Right hindlimb (tissue), 1 donor: Measurements from ENCODE around the gene ZNF593OS.

Experiments
- DNase-seq: peaks from one replicate; pipeline ENCODE4 v3.0.0-alpha.2; 2018

Gene ZNF593OS

DNA sequence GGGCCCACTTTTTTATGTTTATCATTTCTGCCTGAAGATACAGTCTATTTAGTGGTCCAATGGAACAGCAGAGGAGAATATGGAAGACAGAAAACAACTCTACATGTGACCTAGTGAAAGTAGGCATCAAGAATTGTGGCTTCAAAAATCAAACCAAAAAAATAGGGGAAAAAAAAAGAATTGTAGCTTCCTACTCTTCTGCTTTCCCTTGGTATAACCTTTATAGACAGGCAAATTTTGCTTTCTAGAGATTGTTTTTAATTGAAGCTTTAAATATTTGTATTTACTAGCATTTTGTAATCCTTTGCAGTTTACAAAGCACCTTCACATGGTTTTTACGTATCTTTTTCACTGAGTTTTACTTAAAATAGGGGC is 45.7 kb downstream of the ZNF593OS start:
- no peak for DNase-seq

DNA sequence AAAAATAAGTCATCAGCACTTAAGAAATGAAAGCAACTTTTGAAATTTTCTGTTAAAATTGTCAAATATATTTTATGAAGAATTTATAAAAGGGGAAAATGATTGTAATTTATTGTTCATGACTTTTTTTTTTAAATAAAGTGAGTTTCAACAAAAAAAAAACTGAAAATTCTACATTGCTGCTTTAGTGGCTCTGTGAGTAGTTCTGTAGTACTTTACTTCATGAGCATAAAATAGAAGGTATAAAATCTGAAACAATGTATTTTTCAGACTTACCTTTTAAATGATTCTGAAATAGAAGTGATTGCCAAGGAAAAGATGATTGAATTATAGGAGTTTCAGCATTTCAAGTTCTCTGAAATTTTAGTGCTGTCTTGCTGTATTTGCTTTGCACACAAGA is 46.2 kb downstream of the ZNF593OS start:
- DNase-seq: no peak

DNA sequence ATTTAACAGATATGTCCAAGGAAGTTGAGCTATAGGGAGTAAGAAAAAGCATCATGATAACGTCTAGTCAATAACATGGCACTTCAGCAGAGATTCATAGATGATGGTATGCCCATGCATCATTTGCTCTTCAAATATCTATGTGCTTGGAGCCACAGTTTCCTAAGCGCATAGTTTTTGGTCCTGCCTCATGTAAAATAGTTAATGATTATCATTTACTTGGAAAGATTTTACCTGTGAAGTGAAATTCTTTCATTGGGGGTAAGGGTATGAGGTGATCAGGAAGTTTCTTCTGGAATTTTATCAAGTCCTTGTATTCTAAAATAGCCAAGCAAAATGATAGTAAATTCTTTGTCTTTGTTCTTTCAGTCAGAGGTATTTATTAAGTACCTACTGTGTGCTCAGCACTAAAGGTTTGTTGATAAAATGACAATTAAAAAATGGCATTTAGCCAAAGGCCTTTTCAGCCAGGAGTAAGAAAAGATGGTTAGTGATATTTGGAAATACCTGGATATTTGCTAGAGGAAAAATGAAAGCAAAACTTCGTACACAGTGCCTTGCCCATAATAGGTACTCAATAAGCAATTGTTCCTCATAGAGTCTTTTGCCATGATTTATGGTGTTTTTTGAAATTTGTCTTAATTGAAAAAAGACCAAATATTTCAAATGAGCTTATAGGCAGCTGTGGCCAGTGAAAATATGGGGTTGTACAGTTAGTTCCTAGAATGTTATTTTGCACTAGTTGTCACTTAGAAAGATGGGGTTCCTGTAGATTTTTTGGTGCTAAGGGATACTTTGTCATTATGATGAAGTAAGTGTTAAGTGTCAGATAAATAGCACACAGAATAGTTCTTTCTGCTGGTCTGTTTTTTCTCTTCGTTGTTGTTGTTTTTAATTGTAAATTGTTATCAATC is 47.0 kb downstream of the ZNF593OS start:
- no peak for DNase-seq

DNA sequence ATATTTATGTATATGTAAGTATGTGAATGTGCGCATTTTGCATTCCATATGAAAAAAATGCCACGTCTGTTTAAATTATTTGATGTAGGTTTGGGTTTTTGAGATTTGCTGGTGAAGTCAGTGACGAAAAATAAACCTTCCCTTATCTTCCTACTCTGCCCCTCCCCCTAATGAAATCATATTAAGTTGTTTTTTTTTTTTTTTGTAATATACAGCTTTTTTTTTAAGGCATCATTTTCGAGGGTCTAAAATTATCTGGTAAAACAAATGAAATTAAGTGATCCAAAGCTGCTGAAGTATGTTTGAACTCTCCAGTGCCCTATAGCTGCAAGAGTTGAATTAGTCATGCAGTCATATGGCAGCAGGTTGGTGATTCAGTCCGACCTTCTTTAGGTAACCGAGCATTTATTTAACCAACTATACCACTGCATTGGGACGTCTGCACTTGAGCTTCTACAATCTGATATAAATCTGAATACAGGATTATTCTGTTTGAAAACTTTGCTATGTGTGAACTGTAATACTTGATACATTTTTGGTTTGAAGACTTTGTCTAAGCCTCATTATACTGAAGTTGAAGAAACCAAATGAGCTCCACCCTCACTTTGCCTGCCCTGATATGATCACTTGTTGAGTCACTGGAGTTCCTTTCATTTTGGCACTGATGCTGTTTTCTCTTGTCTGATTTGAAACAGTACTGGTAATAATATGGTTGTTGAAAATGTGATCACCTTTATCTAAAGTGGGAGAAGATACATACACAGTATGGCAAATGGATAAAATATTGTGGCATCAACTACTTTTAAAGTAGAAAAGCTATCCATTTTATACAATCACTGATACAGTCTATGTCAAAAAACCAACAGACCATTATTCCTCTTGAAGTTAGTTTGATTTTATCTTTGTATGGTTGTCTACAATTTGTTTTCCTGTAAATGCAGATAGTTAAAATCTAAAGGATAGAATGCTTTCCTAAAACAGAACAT is 48.4 kb downstream of the ZNF593OS start:
- DNase-seq: no peak

DNA sequence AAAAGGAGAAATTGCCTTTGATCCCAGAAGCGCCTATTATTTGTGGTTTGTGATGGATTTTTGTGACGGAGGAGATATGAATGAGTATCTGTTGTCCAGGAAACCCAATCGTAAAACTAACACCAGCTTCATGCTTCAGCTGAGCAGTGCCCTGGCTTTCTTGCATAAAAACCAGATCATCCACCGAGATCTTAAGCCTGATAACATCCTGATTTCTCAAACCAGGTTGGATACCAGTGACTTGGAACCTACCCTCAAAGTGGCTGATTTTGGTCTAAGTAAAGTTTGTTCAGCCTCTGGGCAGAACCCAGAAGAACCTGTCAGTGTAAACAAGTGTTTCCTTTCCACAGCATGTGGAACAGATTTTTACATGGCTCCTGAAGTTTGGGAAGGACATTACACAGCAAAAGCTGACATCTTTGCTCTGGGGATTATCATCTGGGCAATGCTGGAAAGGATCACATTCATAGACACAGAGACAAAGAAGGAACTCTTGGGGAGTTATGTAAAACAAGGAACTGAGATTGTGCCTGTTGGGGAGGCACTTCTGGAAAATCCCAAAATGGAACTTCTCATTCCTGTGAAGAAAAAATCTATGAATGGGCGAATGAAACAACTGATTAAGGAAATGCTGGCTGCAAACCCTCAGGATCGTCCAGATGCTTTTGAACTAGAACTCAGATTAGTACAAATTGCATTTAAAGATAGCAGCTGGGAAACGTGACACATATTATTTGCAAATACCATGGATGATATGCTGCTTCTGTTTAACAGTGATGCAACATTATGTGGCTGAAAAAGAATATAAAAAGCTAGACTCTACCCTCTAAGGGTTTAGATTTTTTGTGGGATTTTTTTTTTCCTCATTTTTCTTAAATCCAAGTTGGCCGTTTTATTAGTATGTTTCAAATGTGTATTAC is 49.5 kb downstream of the ZNF593OS start:
- no peak for DNase-seq

DNA sequence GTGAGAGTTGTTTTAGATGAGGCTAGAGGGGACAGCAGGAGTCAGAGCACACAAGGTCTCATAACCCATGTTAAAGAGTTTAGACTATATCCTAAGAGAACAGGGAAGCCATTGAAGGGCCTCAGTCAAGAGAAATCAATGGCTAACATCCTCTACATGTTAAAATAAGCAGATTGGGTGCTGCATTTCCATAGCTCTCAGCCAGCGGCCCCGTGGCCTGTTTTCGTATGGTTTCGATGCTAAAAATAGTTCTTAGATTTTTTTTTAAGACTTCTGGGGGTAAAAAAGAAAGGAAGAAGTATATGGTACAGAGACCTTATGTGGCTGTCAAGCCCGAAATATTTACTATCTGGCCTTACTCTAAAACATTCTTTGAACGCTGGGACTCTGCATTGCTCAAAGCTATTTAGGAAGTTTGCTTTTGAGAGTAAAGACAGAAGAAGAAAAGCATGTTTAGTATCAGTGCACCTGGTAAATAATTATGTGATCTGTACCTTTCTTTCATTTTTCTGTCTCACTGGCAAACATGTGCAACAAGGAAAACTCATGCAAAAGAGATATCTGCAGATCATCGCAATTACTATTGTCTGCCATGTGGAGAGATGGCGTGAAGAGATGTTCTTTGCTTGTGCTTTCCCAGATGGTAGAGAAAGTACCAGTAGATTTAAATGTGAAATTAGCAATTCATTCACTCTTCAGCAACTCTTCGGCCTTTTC is 51.6 kb downstream of the ZNF593OS start:
- DNase-seq: no peak
